CD4-positive, alpha-beta T cell treated with Interleukin-6 for 4 hours (primary cell): ENCODE data around the gene FNIP1.
"Not testable (repeated sequence)": the region's sequence is repeated elsewhere in the genome, so short reads cannot be mapped to it uniquely, and the experiment has no call there.

Experiments
- DNase-seq: peaks from one replicate; pipeline ENCODE4 v3.0.0-alpha.2; 2020; ENCODE audit warnings: mixed read lengths

The FNIP1 gene

GRCh38 chr5:131605086-131605485 lies 191.7 kb downstream of the FNIP1 start:
- no peak for DNase-seq

- DNase-seq = peak; percentile 15
Measured at GRCh38 chr5:131595088-131596033, 201.5 kb downstream of the FNIP1 start.

GRCh38 chr5:131593921-131594320 lies 202.9 kb downstream of the FNIP1 start:
- DNase-seq = no peak

GRCh38 chr5:131593436-131593835 lies 203.4 kb downstream of the FNIP1 start:
- not testable (repeated sequence) for DNase-seq
